HG03064 (cell line): ENCODE results near the gene ZNF462.

Experiments
- ATAC-seq: cut with Tn5 transposase; IDR thresholded peaks from one replicate; pipeline ENCODE4 v1.9.1; 2021; ENCODE audit warnings: low read depth; ENCODE audit not compliant: unreplicated experiment

Gene ZNF462

DNA sequence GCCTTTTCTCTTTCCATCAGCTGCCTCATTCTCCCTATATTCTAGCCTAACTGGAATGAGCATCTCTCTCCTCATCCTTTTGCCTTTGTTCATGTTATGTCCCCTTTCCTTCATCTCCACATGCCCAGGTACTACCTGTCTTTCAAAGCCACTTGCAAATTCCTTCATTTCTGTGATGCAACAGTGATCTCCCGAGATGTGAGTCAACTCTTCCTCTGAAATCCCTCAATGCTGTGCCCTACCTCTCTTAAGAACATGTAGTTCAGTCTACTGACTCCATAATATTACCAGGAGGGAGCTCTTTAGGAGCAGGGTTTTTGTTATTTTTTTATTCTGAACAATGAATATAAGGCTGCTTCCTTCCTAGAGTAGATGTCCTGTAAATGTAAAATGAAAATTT lies 91.6 kb downstream of the ZNF462 start:
- ATAC-seq, result no peak

DNA sequence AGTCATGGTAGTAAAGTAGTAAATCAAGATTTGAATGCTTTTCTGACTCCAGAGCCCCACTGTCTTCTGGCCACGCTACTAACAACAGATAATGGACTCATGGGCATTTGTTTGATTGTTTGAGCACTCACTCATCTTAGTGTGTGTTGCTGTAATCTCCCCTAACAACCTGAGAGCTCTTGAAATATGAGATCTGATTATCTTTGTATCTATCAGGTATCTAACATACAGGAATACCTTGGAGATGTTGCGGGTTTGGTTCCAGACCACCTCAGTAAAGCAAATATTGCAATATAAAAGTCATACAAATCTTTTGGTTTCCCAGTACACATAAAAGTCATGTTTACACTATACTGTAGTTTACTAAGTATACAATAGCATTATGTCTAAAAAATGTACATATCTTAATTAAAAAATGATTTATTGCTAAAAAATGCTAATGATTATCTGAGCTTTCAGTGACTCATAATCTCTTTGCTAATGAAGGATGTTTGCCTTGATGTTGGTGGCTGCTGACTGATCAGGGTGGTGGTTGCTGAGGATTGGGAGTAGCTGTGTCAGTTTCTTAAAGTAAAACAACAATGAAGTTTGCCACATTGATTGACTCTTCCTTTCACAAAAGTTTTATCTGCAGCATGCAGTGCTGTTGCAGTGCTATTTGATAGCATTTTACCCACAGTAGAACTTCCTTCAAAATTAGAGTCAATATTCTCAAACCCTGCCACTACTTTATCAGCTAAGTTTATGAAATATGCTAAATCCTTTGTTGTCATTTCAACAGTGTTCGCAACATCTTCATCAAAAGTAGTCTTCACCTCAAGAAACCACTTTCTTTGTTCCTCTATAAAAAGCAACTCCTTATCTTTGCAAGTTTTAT lies 92.2 kb downstream of the ZNF462 start:
- ATAC-seq, result no peak

- no peak for ATAC-seq
Observed at GRCh38 chr9:106956971-106957370, 94.0 kb downstream of the ZNF462 start.

DNA sequence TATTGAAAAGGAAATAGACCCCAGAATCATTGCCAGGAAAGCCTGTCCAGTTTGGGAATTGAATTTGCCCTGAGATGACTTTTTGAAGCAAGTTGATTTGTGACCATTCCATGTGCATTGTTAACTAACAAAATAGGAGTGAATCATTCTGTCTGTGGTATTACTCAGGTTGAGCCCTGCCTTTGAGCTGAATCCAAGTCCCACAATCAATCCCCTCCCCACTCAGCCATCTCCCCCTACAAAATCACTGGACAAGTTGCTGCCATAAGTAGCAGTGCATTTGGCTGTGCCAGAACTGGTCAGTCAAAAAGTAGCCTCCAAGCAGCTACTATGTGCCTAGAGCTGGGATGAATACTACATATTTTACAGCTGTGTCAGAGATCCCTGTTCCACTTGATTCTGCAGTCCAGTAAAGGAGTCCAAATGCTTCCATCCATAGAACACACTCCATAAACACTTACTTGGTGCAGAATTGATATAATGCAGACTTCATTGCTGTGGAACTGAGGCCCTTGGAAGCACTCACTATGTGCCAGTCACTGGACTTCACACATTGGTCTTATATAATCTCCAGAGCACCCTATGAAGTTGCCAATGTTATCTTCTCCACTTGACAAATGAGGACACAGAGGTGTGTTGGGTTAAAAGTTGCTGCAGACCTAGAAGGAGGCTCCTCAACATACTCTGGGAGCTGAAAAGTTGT lies 96.1 kb downstream of the ZNF462 start:
- ATAC-seq, result no peak

DNA sequence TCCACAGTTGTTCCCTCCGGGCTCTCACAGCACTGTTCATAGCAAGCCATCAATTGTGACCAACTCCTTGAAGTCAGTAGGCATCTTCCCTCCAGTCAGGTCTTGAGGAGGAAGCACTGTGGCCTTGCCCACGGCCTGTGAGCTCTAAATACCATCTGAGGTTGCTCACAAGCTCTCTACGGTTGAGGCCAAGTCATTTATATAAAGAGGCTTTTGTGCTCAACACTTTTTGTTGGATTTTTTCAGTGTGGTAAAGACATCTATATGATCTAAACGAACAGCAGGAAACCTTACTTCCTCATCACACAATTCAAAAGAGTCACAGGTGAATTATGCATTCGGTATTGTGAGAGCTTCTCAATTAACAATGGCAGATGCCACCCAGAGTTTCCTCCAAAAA lies 97.3 kb downstream of the ZNF462 start:
- no peak for ATAC-seq

- no peak for ATAC-seq
Observed at GRCh38 chr9:106961623-106962022, 98.7 kb downstream of the ZNF462 start.

DNA sequence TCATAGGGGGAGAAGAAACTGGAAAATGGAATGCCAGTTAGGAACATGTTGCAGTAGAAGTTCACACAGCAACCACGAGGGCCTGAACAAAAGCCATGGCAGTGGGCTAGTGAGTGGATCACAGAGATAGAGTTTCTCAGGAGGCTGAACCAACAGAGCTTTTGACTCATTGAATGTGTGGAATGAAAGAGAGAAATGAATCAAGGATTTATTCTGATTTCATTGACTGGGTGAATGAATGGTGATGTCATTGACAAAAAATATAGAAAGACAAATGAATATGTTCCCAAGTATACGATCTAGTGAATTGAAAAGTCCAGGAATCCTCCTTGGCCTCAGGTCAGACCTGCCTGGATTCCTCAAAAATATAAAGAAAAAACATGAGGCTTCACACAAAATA lies 99.2 kb downstream of the ZNF462 start:
- ATAC-seq, result no peak

GRCh38 chr9:106962615-106963363 lies 99.8 kb downstream of the ZNF462 start:
- ATAC-seq, result no peak

- ATAC-seq, result no peak
Observed at GRCh38 chr9:106963684-106964083, 100.7 kb downstream of the ZNF462 start.

- ATAC-seq, result no peak
Observed at GRCh38 chr9:106964329-106964728, 101.4 kb downstream of the ZNF462 start.

DNA sequence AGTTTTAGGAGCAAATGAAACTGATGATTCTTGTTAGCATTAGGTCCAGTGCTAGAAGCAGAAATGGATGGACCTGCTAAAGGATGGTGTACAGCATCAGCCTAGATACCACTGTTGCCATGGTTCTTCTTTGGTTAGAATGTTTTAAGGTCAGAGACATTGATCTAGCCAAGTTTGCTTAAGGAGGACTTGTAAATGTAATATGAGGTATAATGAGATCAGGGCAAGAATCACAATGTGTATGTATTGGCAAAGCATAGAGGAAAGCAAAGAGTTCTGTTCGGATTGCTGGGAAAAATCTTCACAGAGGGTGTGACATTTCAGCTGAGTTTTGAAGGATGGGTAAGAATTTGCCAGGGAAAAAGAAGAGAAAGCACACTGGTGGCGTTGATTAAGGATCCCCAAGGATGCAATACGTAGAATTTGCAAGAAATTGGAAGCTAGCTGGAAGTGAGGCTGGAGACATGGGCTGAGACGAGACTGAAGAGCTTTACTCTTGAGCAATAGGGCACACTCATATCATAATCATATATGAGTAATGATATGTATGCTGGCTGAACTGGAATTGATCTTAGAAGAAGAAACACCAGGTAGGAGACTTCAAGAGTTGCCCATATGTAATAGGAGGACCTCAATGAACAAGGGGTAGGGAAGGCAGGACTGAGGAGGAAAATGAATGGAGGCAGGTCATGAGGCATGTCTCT lies 102.0 kb downstream of the ZNF462 start:
- ATAC-seq, result no peak

GRCh38 chr9:106966481-106966880 lies 103.5 kb downstream of the ZNF462 start:
- no peak for ATAC-seq

DNA sequence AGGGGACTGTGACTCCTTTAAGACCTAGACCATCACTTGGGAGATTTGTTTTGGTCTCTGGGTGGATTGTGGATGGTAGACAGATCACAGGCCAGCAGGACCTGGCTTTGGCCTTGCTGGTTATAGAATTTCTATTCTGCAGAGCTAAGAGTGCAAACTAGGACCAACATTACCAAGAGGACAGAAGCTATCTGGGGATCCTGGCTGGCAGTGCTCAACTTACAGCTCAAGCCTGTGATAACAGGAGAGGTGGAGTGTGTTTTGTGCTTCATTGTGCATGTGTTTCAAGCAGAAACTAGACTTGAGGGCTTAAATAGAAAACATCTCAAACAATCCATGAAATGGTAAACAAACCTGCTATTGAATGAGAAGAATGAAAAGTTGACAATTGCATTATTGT lies 106.7 kb downstream of the ZNF462 start:
- ATAC-seq, result no peak

GRCh38 chr9:106970219-106970975 lies 107.4 kb downstream of the ZNF462 start:
- no peak for ATAC-seq

GRCh38 chr9:106970976-106971457 lies 108.1 kb downstream of the ZNF462 start:
- ATAC-seq, result no peak

DNA sequence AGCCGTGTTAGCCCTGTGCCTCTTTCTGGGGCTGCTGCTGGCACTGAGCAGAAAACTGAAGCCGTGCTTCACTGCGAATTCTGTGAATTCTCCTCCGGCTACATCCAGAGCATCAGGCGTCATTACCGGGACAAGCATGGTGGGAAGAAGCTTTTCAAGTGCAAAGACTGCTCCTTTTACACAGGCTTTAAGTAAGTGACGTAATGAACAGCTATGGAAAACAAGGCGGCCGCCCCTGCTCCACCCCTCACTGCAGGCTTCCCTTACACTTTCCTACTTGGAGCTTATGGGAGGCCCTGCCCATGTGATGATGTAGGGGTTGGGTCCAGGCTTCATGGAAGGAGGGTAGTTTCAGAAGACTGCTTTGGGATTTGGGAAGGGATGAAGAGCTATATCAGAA lies 109.1 kb downstream of the ZNF462 start:
- ATAC-seq, result no peak

- no peak for ATAC-seq
Observed at GRCh38 chr9:106974341-106974740, 111.4 kb downstream of the ZNF462 start.

DNA sequence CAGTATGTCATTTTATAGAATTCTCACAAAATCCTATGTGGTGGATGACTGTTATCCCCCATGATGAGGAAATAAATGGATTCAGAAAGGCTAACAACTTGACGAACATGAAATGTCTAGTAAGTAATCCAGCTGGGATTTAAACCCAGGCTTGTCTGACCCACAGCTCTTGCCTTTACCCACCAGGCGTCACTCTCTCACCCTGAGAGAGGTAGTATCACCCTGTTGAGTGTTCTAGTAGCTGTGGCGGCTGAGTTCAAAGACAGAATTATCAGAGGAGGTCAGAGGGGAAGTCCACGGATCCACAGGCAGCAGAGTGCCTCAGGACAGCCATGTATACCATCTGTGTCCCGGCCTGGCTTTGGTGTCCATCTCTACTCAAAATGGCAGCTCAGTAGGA lies 113.8 kb downstream of the ZNF462 start:
- ATAC-seq, result no peak

GRCh38 chr9:106980551-106981101 lies 117.7 kb downstream of the ZNF462 start:
- ATAC-seq, result no peak
